HepG2 (cell line): Measurements from ENCODE around the gene NAE1. TPM values are rescaled to one million over a fixed set of nuclear protein-coding genes. Genes with fewer than 3 reads are reported as not detected.

Experiments
- ATAC-seq: fragments of 200-7000 bp; cut with Tn5 transposase; 3 replicates; pipeline ENCODE4 v1.9.1; 2020; ENCODE audit warnings: mild to moderate bottlenecking, moderate library complexity
- BruUV-seq: library from RNA; stranded (reverse); fragments of 400-500 nt; replicated peaks from 2 replicates; lab custom pipeline; 2021; lab: Mats Ljungman, UMichigan
- CTCF ChIA-PET: fragments of 300-600 bp; formaldehyde crosslinking; extraction: SDS; loops from one replicate; lab custom pipeline; 2021; ENCODE audit warnings: low total read pairs, inconsistent platforms, low intra/inter-chr PET ratio; lab: Yijun Ruan, JAX
- POLR2A ChIA-PET: fragments of 350-600 bp; sonication (Branson Sonifier 250); formaldehyde crosslinking; loops from one replicate; lab custom pipeline; 2020; ENCODE audit warnings: antibody characterized with exemption, inconsistent platforms; lab: Yijun Ruan, JAX
- DNase-seq: peaks from one replicate; pipeline ENCODE4 v3.0.0-alpha.2; 2015; ENCODE audit warnings: low spot score
- FAIRE-seq: peaks from 3 replicates; lab custom pipeline; 2011; peaks lifted over from hg19 to GRCh38; lab: Jason Lieb, UNC
- H2AFZ ChIP-seq: one replicate; pipeline ENCODE4 v1.6.1; 2011; ENCODE audit warnings: low read length, inconsistent platforms
- H3K27ac ChIP-seq: fragments of 300-600 bp; 3 replicates; pipeline ENCODE4 v1.8.0; 2011; ENCODE audit warnings: mixed run types, mild to moderate bottlenecking, mixed read lengths, low read length, inconsistent platforms; ENCODE audit not compliant: insufficient read depth; ENCODE audit errors: extremely low read length
- H3K27me3 ChIP-seq, 2 experiments: fragments of 200-600 bp in 1 of 2; 2 replicates in 1 of 2; 3 replicates in 1 of 2; pipeline versions ENCODE4 v1.6.0 to v1.8.0; 2011; ENCODE audit warnings: low read length in 2 of 2, mild to moderate bottlenecking in 2 of 2, moderate library complexity in 2 of 2, inconsistent platforms in 1 of 2; ENCODE audit not compliant: insufficient read depth in 2 of 2, control insufficient read depth in 1 of 2
- H3K36me3 ChIP-seq, 2 experiments: fragments of 200-600 bp in 1 of 2; replicated peaks in 1 of 2; 2 replicates in 1 of 2; 3 replicates in 1 of 2; pipeline versions ENCODE4 v1.5.1 to v1.8.0; 2011; ENCODE audit warnings: low read length in 2 of 2, inconsistent platforms in 1 of 2; ENCODE audit not compliant: insufficient read depth in 2 of 2, control insufficient read depth in 1 of 2
- H3K4me1 ChIP-seq: 2 replicates; pipeline ENCODE4 v1.5.1; 2012; ENCODE audit warnings: low read length, inconsistent platforms; ENCODE audit not compliant: insufficient read depth
- H3K4me2 ChIP-seq: 2 replicates; pipeline ENCODE4 v1.6.0; 2011; ENCODE audit warnings: low read depth, low read length, inconsistent platforms
- H3K4me3 ChIP-seq, 3 experiments: fragments of 200-600 bp in 1 of 3; sonication (generic), shearing (Covaris generic) in 1 of 3; replicated peaks in 1 of 3; 2 replicates each; pipeline ENCODE4 v1.5.1; 2011 to 2016; ENCODE audit warnings: low read length in 3 of 3, inconsistent platforms in 2 of 3, low read depth in 2 of 3, mild to moderate bottlenecking in 2 of 3, control low read depth in 1 of 3, mixed read lengths in 1 of 3; ENCODE audit not compliant: insufficient read depth in 1 of 3
- H3K79me2 ChIP-seq: one replicate; pipeline ENCODE4 v1.6.1; 2011; ENCODE audit warnings: low read length, inconsistent platforms; ENCODE audit not compliant: insufficient read depth
- H3K9ac ChIP-seq: 2 replicates; pipeline ENCODE4 v1.6.0; 2011; ENCODE audit warnings: mild to moderate bottlenecking, low read depth, low read length, inconsistent platforms; ENCODE audit not compliant: insufficient read depth
- H3K9me3 ChIP-seq: 2 replicates; pipeline ENCODE4 v1.5.1; 2012; ENCODE audit warnings: mild to moderate bottlenecking, low read length
- H4K20me1 ChIP-seq: 2 replicates; pipeline ENCODE4 v1.6.0; 2011; ENCODE audit warnings: inconsistent platforms, mild to moderate bottlenecking, low read length, moderate library complexity; ENCODE audit not compliant: insufficient read depth
- ATF7 ChIP-seq, 2 experiments: fragments of 450-650 bp in 1 of 2; sonication (generic) in 1 of 2; formaldehyde crosslinking in 1 of 2; IDR thresholded peaks; 2 replicates each; pipeline versions ENCODE4 v1.4.0 to v1.6.1; 2016 to 2020; ENCODE audit warnings: antibody characterized with exemption in 1 of 2, mild to moderate bottlenecking in 1 of 2, missing genetic modification reagents in 1 of 2
- BCLAF1 ChIP-seq: fragments of 450-650 bp; IDR thresholded peaks from 2 replicates; pipeline ENCODE4 v1.6.1; 2017; ENCODE audit warnings: mild to moderate bottlenecking
- FUBP1 ChIP-seq: sonication (generic); formaldehyde crosslinking; IDR thresholded peaks from 2 replicates; pipeline ENCODE4 v1.5.1; 2020; ENCODE audit warnings: missing genetic modification reagents, mild to moderate bottlenecking, borderline replicate concordance
- MZF1 ChIP-seq: sonication (generic); formaldehyde crosslinking; IDR thresholded peaks from 2 replicates; pipeline ENCODE4 v1.8.1; 2023; ENCODE audit warnings: mild to moderate bottlenecking, missing genetic modification reagents, borderline replicate concordance
- SALL2 ChIP-seq: sonication (generic); formaldehyde crosslinking; IDR thresholded peaks from 2 replicates; pipeline ENCODE4 v1.8.1; 2023; ENCODE audit warnings: mild to moderate bottlenecking, missing genetic modification reagents, inconsistent platforms
- SMARCC2 ChIP-seq: fragments of 450-650 bp; IDR thresholded peaks from 2 replicates; pipeline ENCODE4 v1.6.1; 2017; ENCODE audit warnings: antibody characterized with exemption, mild to moderate bottlenecking
- TGIF2 ChIP-seq: IDR thresholded peaks from 2 replicates; pipeline ENCODE4 v1.6.1; 2016; ENCODE audit warnings: control low read depth, missing compliant biosample characterization
- TOPORS ChIP-seq: sonication (generic); formaldehyde crosslinking; IDR thresholded peaks from 2 replicates; pipeline ENCODE4 v1.8.0; 2023; ENCODE audit warnings: mild to moderate bottlenecking, missing genetic modification reagents
- ZIK1 ChIP-seq: sonication (generic); formaldehyde crosslinking; IDR thresholded peaks from 2 replicates; pipeline ENCODE4 v1.5.0; 2020; ENCODE audit warnings: mild to moderate bottlenecking, low read depth, missing genetic modification reagents, borderline replicate concordance
- ZNF383 ChIP-seq: sonication (generic); formaldehyde crosslinking; IDR thresholded peaks from 2 replicates; pipeline ENCODE4 v1.4.0; 2020; ENCODE audit warnings: missing genetic modification reagents, mild to moderate bottlenecking, borderline replicate concordance
- ZNF563 ChIP-seq: sonication (generic); formaldehyde crosslinking; IDR thresholded peaks from 2 replicates; pipeline ENCODE4 v1.8.0; 2022; ENCODE audit warnings: mild to moderate bottlenecking, moderate library complexity, missing genetic modification reagents
- WGBS: methylation state at CpG from one replicate; pipeline ENCODE4 v1.1.6; 2017; ENCODE audit warnings: low lambda C conversion rate; 5-methylcytosine and 5-hydroxymethylcytosine counted together
- in situ Hi-C: cut with HindIII; loops from 2 replicates; pipeline ENCODE4 v1.10.0; 2017; ENCODE audit warnings: low pct_unique_long_range_greater_than_20kb; ENCODE audit not compliant: extremely low pct_ligation_motif_present
- intact Hi-C: fragments of 100-400 bp; cut with micrococcal nuclease; formaldehyde crosslinking; loops from one replicate; pipeline ENCODE4 v1.10.0; 2022; ENCODE audit not compliant: unreplicated experiment
- polyA plus RNA-seq, 8 experiments: library from polyadenylated mRNA; depleted of rRNA in 3 of 8; stranded (reverse) in 7 of 8; unstranded in 1 of 8; fragments of >200 nt; fragmentation: Illumina TruSeq in 4 of 8; extraction: Trizol in 4 of 8; gene quantifications; 2 replicates each; pipeline versions ENCODE4 v1.2.1 to v1.2.3, GENCODE V29; 2011 to 2016; ENCODE audit warnings: low read depth in 4 of 8, missing spikeins in 1 of 8, mixed read lengths in 1 of 8; ENCODE audit not compliant: insufficient read depth in 1 of 8
- total RNA-seq, 5 experiments: library from RNA; depleted of rRNA; stranded (reverse); fragments of >200 nt; fragmentation: Illumina TruSeq; extraction: Trizol; gene quantifications; 2 replicates each; pipeline ENCODE4 v1.2.3, GENCODE V29; 2016; ENCODE audit warnings: low read depth in 1 of 5

The NAE1 gene
- total and polyA plus RNA-seq, 2 of the 13 experiments (the other 11 are each of a cell fraction or from before 2014, with no cell fraction given): 95.7 to 206 TPM

GRCh38 chr16:66774981-66775380 is 55.8 kb downstream of the NAE1 start:
- POLR2A ChIA-PET: no interaction called here

GRCh38 chr16:66758086-66758485 is 72.7 kb downstream of the NAE1 start:
- peak; percentile 65; the same call in 2 of the 3 replicates for ATAC-seq
- CTCF ChIA-PET: no interaction called here
- Histone ChIP-seq H3K27me3 (no peaks in the 10 kb centered on the region), H3K9me3 (no peaks in the 10 kb centered on the region), H4K20me1 (no peaks in the 10 kb centered on the region), H3K27ac (no peak overlapping the region), H3K4me2 (no peak overlapping the region), H3K4me1 (peaks cover 25% of the 10 kb centered on the region), H2AFZ (no peak overlapping the region), H3K36me3 (no peaks in the 10 kb centered on the region), H3K79me2 (no peaks in the 10 kb centered on the region), H3K9ac (no peak overlapping the region), H3K4me3 (no peak overlapping the region)
- no peak for FAIRE-seq
- BruUV-seq: no TSS peak
- no peak for TF ChIP-seq SALL2 (CRISPR knock-in tag)
- TF ChIP-seq SMARCC2: no peak
- no peak for TF ChIP-seq FUBP1
- no peak for TF ChIP-seq ZNF383
- no peak for TF ChIP-seq MZF1 (CRISPR knock-in tag)
- no peak for TF ChIP-seq ZIK1
- no peak for TF ChIP-seq BCLAF1
- no peak for TF ChIP-seq ZNF563 (CRISPR knock-in tag)
- no peak for TF ChIP-seq TOPORS (CRISPR knock-in tag)
- in situ Hi-C loops (no loop called here), intact Hi-C loops (loop anchor here (10.0 kb wide), 1 partner anchor 87 kb away; the partner anchor contains the start of gene CA7)
- POLR2A ChIA-PET: no interaction called here
- DNase-seq: no peak

More at GRCh38 chr16:66774981-66775380, 55.8 kb downstream of the NAE1 start:
- FAIRE-seq (no peak), ATAC-seq (no peak), DNase-seq (no peak)
- in situ Hi-C loops (no loop called here), intact Hi-C loops (no loop called here)
- TF ChIP-seq ATF7 (IDR thresholded peaks at IDR 0.05) (peak; percentile 29; the same call in 1 of the 2 replicates), ATF7 (CRISPR knock-in tag; IDR thresholded peaks at IDR 0.05) (no peak), TGIF2 (CRISPR knock-in tag) (no peak)
- Histone ChIP-seq H3K4me1 (peaks cover 5% of the 10 kb centered on the region; the same call in 1 of the 2 replicates), H2AFZ (no peak overlapping the region), H3K36me3 (no peaks in the 10 kb centered on the region), H3K27ac (no peak overlapping the region), H3K27me3 (peaks cover 0 to 2% of the 10 kb centered on the region in 2 experiments; a peak in 1 of 5 replicates), H3K79me2 (no peaks in the 10 kb centered on the region), H3K9ac (no peak overlapping the region), H4K20me1 (no peaks in the 10 kb centered on the region; the same call in 1 of the 2 replicates), H3K4me3 (no peak overlapping the region), H3K4me2 (no peak overlapping the region), H3K9me3 (no peaks in the 10 kb centered on the region)
- WGBS: 79% methylated on average over 2 of the region's 2 CpGs
- no TSS peak for BruUV-seq
- CTCF ChIA-PET: no interaction called here
